GM18511 (cell line): Measurements from ENCODE around the gene MYO5A.
A peak's percentile ranks its signal among the peaks of the same experiment; 100 is the strongest.
"Not testable (repeated sequence)": the region's sequence is repeated elsewhere in the genome, so short reads cannot be mapped to it uniquely, and the experiment has no call there.

Experiments
- ATAC-seq: cut with Tn5 transposase; IDR thresholded peaks from one replicate; pipeline ENCODE4 v1.9.1; 2021; ENCODE audit warnings: mild to moderate bottlenecking, moderate library complexity; ENCODE audit not compliant: unreplicated experiment

Gene MYO5A

GRCh38 chr15:52424856-52425431 is 103.7 kb downstream of the MYO5A start:
- ATAC-seq: no peak

DNA sequence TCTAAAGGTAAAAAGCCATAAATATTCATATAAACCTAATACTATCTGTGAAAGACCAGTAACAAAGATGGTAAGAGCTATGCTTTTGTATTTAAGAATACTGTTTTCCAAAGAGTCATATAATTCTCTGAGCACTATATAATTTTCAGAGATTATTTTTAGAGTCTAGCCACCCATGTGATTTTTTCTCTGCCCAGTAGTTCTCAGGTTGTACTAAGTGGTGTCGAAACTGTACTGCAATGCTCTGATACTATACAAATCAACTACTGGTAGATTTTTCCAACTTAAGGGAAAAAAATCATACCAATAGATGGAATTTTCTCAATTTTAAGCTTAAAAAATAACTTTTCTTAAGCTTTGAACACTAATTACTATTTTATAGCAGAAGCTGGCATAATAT is 104.8 kb downstream of the MYO5A start:
- ATAC-seq: no peak

- ATAC-seq: no peak
Observed at GRCh38 chr15:52422001-52422400, 106.7 kb downstream of the MYO5A start.

GRCh38 chr15:52421029-52421428 is 107.7 kb downstream of the MYO5A start:
- ATAC-seq: peak; percentile 84

DNA sequence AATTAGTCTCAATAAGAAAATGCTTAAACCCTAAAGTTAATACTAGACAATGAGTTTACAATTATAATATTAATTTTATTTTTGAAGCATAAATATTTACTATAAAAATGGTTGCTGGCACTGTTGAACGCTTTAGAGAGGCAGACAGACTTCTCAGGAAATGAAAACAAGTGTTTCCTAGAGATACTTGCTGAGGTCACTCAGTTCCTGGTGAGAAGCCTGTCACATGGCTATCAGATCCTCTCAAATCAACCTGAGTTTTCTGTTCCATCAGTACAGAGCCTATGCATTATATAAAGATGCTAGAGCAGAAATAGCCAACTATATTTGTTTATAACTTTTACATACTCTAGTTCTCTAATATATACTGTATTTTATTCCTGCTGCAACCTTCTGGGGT is 109.2 kb downstream of the MYO5A start:
- no peak for ATAC-seq

DNA sequence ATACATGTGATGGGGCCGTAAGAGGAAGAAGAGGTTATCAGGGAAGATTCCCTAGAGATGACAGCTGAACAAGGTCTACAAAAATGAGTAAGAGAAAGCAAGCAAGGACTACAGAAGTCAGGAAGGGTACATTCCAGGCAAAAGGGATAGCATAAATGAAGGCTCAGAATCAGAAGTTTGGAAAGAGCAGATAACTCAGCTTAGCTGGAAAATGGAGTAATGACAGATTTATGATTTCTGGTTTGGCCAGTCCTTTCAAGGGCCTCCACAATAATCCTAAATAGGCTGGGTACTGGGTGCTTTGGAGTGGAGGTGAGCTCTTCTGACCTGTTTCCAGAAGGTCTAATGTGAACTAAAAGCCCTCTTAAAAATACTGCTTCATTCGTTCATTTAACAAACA is 110.7 kb downstream of the MYO5A start:
- no peak for ATAC-seq

- no peak for ATAC-seq
Observed at GRCh38 chr15:52417521-52417920, 111.2 kb downstream of the MYO5A start.

DNA sequence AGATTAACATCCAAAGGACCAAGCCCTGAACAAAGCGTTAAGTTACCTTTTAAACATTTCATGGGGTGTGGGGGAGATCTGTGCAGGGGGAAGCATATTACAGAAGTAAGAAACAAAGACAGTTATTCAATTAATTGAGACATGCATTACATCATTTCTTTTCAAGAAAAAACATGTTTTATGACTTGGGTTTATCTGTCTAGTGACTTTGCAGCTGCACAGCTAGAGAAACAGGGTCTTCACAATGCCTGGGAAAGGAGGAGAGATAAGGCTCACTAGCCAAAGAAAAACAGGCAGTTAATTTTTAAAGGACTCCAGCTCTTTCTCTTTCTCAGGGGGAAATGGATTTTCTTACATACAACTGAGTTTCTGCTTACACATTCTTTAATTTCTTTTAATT is 112.1 kb downstream of the MYO5A start:
- not testable (repeated sequence) for ATAC-seq

DNA sequence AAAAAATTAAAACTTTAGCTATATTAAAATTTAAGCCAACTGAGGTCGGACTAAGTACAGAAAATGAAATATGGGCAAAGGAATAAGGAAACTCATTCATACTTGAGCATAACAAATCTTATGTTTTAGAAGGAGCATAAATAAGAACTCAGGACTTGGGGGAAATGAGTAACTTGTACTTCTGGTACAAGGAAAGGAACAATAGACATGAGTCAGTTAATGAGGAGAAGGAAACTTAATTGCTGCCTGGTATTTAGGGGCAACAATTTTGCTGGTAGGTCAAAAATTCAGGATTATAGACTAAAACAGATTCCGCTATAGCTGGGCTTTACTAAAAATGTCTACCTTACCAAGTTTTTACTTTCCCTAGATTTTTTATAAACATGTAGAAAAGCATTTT is 113.1 kb downstream of the MYO5A start:
- ATAC-seq: no peak

GRCh38 chr15:52414936-52415335 is 113.7 kb downstream of the MYO5A start:
- ATAC-seq: no peak

GRCh38 chr15:52408823-52409222 is 119.9 kb downstream of the MYO5A start:
- peak; percentile 68 for ATAC-seq

DNA sequence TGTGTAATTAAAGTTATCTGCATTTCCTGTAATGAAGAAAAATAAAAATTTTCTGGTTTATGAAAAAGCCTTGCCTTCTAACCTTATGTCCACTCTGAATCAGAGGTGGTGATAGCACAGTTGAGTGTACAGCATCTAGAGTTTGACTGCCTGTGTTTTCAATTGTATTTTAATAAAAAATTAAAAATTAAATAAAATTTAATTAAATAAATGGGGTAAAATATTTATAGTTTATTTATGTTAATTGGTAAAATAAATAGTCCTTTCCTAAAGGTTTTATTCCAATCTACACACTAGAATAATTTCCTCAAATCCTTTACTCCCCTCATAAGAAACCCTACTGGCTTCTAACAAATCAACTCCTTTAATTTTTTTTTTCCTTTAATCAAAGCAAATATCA is 121.3 kb downstream of the MYO5A start:
- no peak for ATAC-seq

GRCh38 chr15:52406601-52407000 is 122.1 kb downstream of the MYO5A start:
- no peak for ATAC-seq

- no peak for ATAC-seq
Observed at GRCh38 chr15:52405856-52406255, 122.8 kb downstream of the MYO5A start.

DNA sequence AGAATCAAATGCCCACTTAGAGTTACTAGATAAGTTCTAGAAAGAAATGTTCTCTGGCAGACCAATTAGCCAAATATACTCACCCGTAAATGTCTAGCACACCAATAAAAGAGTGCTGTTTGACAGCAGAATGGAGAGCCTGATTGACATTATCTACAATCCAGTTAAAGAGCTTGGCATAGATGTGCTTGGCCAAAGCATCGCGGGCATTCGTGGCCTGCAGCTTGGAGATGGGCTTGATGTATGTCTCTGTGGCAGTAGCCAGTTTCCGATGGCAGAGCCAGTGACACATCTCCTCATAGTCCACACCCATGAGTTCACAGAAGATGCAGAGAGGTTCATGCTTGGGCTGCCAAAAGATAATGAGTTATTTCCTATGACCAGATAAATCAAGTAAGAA is 131.6 kb downstream of the MYO5A start:
- no peak for ATAC-seq

- no peak for ATAC-seq
Observed at GRCh38 chr15:52394118-52394517, 134.6 kb downstream of the MYO5A start.

DNA sequence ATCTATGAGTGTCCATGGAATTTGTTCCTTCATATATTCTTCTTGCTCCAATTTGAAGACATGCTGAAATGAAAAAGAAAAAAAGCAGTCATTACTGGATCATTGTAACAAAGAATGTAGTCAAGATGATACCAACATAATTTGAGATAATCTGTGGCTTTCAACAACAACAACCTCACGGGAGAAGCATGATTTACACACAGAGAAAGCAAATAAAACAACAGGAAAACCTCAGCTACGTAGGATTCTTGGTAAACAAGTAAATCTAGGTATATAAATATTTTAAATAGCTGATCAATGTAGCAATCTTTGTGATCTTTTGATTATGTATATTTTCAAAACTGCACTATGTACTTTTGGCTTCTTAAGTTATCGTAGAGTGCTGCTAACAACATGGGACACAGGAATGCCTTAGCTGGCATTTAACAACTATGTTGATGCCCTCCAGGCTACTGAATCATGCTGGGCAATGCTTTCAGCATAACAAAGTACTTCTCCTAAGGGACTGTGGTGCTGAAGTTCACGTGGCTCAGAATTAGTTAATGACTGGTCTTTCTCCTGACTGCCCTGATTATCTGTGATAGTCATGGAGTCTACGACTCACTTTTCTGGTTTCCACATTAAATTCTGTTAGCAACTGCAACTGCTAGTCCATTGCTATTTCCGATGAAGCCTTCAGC is 136.5 kb downstream of the MYO5A start:
- ATAC-seq: no peak

DNA sequence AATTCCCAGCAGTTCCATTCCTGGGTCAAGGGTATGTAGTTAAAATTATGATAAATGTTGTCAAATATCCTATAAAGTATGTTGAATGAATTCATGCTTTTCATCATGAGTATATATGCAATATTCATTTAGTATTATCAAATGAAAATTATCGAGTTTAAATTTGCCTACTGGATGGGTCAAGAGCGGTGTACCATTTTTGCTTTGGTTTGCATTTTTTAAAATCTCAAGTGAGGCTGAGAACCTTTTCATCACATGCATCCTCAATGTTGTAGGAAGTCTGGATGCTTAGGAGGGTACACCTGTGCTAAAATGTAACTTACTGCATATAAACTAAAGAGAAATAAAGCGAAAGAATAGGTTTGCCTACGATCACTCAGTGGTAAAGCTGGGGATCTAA is 137.6 kb downstream of the MYO5A start:
- no peak for ATAC-seq

- no peak for ATAC-seq
Observed at GRCh38 chr15:52385670-52386069, 143.0 kb downstream of the MYO5A start.

- ATAC-seq: peak; percentile 46
Observed at GRCh38 chr15:52383100-52383588, 145.5 kb downstream of the MYO5A start.

GRCh38 chr15:52382647-52383046 is 146.0 kb downstream of the MYO5A start:
- ATAC-seq: peak; percentile 15

DNA sequence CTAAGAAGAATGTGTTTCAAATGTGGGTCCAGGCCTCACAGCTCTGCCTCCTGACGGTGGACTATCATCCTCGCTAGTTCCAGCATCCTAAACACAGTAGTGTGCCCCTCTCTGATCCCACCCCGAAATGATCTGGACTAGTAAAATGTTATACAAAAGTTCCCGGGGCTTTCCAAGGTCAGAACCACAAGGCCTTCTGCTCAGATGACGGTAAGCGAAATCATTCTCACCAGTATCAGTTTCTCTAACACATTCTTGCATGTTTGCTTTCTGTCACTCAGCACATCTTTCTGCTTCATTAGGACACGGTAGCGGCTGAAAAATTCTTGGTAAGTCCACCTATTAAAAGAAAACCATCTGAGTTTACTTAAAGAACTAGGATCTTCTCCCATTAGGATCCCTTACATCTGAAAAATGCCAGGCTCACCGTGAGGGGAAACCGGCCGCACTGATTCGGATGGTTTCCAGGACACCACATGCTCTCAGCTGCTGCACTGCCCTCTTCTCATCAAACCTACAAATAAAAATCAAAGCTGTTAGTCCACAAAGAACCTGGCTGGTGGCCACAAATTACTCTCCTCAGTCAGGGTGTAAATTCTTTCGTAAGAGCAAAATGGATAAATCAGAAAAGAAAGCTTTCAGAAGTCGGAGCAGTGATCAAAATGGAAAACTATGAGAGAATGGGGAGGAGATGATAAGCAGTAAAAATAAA is 149.1 kb downstream of the MYO5A start:
- ATAC-seq: peak; percentile 71
